ENCODE measurements around the gene KAT2B. TPM values are rescaled to one million over a fixed set of nuclear protein-coding genes. Genes with fewer than 3 reads are reported as not detected.

Gene KAT2B
- total and polyA plus RNA-seq, 2 of the 13 experiments (the other 11 are each of a cell fraction or from before 2014, with no cell fraction given): 0.97 to 1.7 TPM

GRCh38 chr3:20069178-20069532 is 28.9 kb downstream of the KAT2B start:
- no peaks in the 10 kb centered on the region for H3K36me3 ChIP-seq (replicated peaks in 1 of 2; ENCODE audit: control insufficient read depth in 1 of 2, insufficient read depth in 2 of 2, low read length in 2 of 2)
- no peak overlapping the region for H3K9ac ChIP-seq (ENCODE audit: insufficient read depth, low read depth, low read length)
- ATAC-seq (no peak), DNase-seq (ENCODE audit: low spot score) (no peak), FAIRE-seq (no peak)
- no peaks in the 10 kb centered on the region for H3K79me2 ChIP-seq (ENCODE audit: insufficient read depth, low read length)
- TF ChIP-seq ZNF260 (CRISPR knock-in tag; IDR thresholded peaks at IDR 0.05; ENCODE audit: borderline replicate concordance, low read depth) (no peak), ZNF256 (CRISPR knock-in tag; conservative IDR thresholded peaks at IDR 0.05) (no peak), RFXAP (CRISPR knock-in tag; IDR thresholded peaks at IDR 0.05; ENCODE audit: borderline replicate concordance) (no peak), DDIT3 (CRISPR knock-in tag; IDR thresholded peaks at IDR 0.05) (no peak), EZH2 (conservative IDR thresholded peaks at IDR 0.05; ENCODE audit: low read depth, low read length) (no peak), NFE2L1 (CRISPR knock-in tag; IDR thresholded peaks at IDR 0.05; ENCODE audit: borderline replicate concordance) (no peak), HHEX (CRISPR knock-in tag; IDR thresholded peaks at IDR 0.05) (no peak), TCF7L2 (IDR thresholded peaks at IDR 0.05; ENCODE audit: low read depth, low read length) (no peak), TIGD3 (CRISPR knock-in tag; IDR thresholded peaks at IDR 0.05; ENCODE audit: borderline replicate concordance) (no peak), FOXC1 (CRISPR knock-in tag; IDR thresholded peaks at IDR 0.05; ENCODE audit: borderline replicate concordance) (no peak), ZNF331 (CRISPR knock-in tag; IDR thresholded peaks at IDR 0.05) (no peak), YEATS4 (CRISPR knock-in tag; IDR thresholded peaks at IDR 0.05; ENCODE audit: borderline replicate concordance) (no peak), MYNN (CRISPR knock-in tag; IDR thresholded peaks at IDR 0.05; ENCODE audit: low read depth) (no peak), POLR2AphosphoS5 (IDR thresholded peaks at IDR 0.05; ENCODE audit: low read depth, low read length) (no peak), ZFP1 (CRISPR knock-in tag; IDR thresholded peaks at IDR 0.05) (no peak), FOXO1 (CRISPR knock-in tag; IDR thresholded peaks at IDR 0.05) (no peak), MEIS2 (CRISPR knock-in tag; IDR thresholded peaks at IDR 0.05) (no peak)
- H4K20me1 ChIP-seq (ENCODE audit: insufficient read depth, low read length): no peaks in the 10 kb centered on the region
- ChIA-PET POLR2A (no interaction called here), CTCF (ENCODE audit: low intra/inter-chr PET ratio, low total read pairs) (no interaction called here)
- no peak overlapping the region for H3K4me3 ChIP-seq (replicated peaks in 1 of 3; ENCODE audit: insufficient read depth in 1 of 3, low read depth in 2 of 3, low read length in 3 of 3)
- in situ Hi-C loops (cut with HindIII; ENCODE audit: extremely low pct_ligation_motif_present, low pct_unique_long_range_greater_than_20kb): no loop called here
- H3K4me1 ChIP-seq (ENCODE audit: insufficient read depth, low read length): peaks cover 14% of the 10 kb centered on the region
- BruUV-seq (replicated peaks): no TSS peak
- H3K4me2 ChIP-seq (ENCODE audit: low read depth, low read length): no peak overlapping the region
- H3K27ac ChIP-seq (ENCODE audit: extremely low read length, insufficient read depth, low read length): no peak overlapping the region
- no peaks in the 10 kb centered on the region for H3K9me3 ChIP-seq (ENCODE audit: low read length)
- intact Hi-C loops (cut with micrococcal nuclease; ENCODE audit: unreplicated experiment): no loop called here
- H2AFZ ChIP-seq (ENCODE audit: low read length): no peak overlapping the region
- no peaks in the 10 kb centered on the region; a peak in 1 of 5 replicates for H3K27me3 ChIP-seq (ENCODE audit: control insufficient read depth in 1 of 2, insufficient read depth in 2 of 2, low read length in 2 of 2)
